DMS53 treated with DMSO at 0.1 percent for 48 hours (cell line): ENCODE measurements around the gene HDAC4.
A peak's percentile ranks its signal among the peaks of the same experiment; 100 is the strongest.

Experiments
- DNase-seq: peaks from one replicate; lab custom pipeline; 2025; ENCODE audit not compliant: unreplicated experiment; lab: John Stamatoyannopoulos, UW

The HDAC4 gene

GRCh38 chr2:239299218-239299939, 101.4 kb downstream of the HDAC4 start:
- peak; percentile 94 for DNase-seq

- no peak for DNase-seq
These were observed 102.6 kb downstream of the HDAC4 start for GRCh38 chr2:239298116-239298804.

GRCh38 chr2:239297142-239298004, 103.4 kb downstream of the HDAC4 start:
- DNase-seq: no peak

- DNase-seq: peak; percentile 61
These were observed 104.5 kb downstream of the HDAC4 start for GRCh38 chr2:239296020-239296932.

- no peak for DNase-seq
These were observed 105.3 kb downstream of the HDAC4 start for GRCh38 chr2:239295377-239296019.

- no peak for DNase-seq
These were observed 106.2 kb downstream of the HDAC4 start for GRCh38 chr2:239294571-239295054.

- no peak for DNase-seq
These were observed 106.9 kb downstream of the HDAC4 start for GRCh38 chr2:239293775-239294430.

GRCh38 chr2:239292959-239293774, 107.7 kb downstream of the HDAC4 start:
- DNase-seq: no peak

- no peak for DNase-seq
These were observed 108.3 kb downstream of the HDAC4 start for GRCh38 chr2:239292531-239292930.

- DNase-seq: no peak
These were observed 109.1 kb downstream of the HDAC4 start for GRCh38 chr2:239291475-239292350.

- DNase-seq: no peak
These were observed 110.0 kb downstream of the HDAC4 start for GRCh38 chr2:239290618-239291474.

- no peak for DNase-seq
These were observed 111.3 kb downstream of the HDAC4 start for GRCh38 chr2:239289545-239289944.

GRCh38 chr2:239288951-239289511, 111.8 kb downstream of the HDAC4 start:
- no peak for DNase-seq

- no peak for DNase-seq
These were observed 112.6 kb downstream of the HDAC4 start for GRCh38 chr2:239288237-239288636.

GRCh38 chr2:239287461-239287860, 113.4 kb downstream of the HDAC4 start:
- no peak for DNase-seq

GRCh38 chr2:239286901-239287300, 113.9 kb downstream of the HDAC4 start:
- DNase-seq: no peak

- DNase-seq: no peak
These were observed 114.9 kb downstream of the HDAC4 start for GRCh38 chr2:239285932-239286230.
